Parathyroid adenoma (tissue), 2 donors: ENCODE data around the gene SEC14L5.
"Not testable (repeated sequence)": the region's sequence is repeated elsewhere in the genome, so short reads cannot be mapped to it uniquely, and the experiment has no call there.

Source experiments
- H2AFZ ChIP-seq: fragments of 300-600 bp; sonication (generic); one replicate; pipeline ENCODE4 v1.7.0; 2017; ENCODE audit warnings: antibody characterized with exemption, mild to moderate bottlenecking
- H3K27ac ChIP-seq: fragments of 300-600 bp; sonication (generic); one replicate; pipeline ENCODE4 v1.7.0; 2017
- H3K27me3 ChIP-seq: fragments of 300-600 bp; sonication (generic); one replicate; pipeline ENCODE4 v1.7.0; 2017; ENCODE audit warnings: low read length; ENCODE audit not compliant: control insufficient read depth, insufficient read depth
- H3K36me3 ChIP-seq: fragments of 300-600 bp; sonication (generic); one replicate; pipeline ENCODE4 v1.7.0; 2017; ENCODE audit warnings: low read length; ENCODE audit not compliant: control insufficient read depth, insufficient read depth
- H3K4me1 ChIP-seq: fragments of 300-600 bp; sonication (generic); one replicate; pipeline ENCODE4 v1.7.0; 2017; ENCODE audit warnings: control low read depth
- H3K4me2 ChIP-seq: fragments of 300-600 bp; sonication (generic); one replicate; pipeline ENCODE4 v1.7.0; 2017; ENCODE audit warnings: low read length
- H3K4me3 ChIP-seq: fragments of 300-600 bp; sonication (generic); one replicate; pipeline ENCODE4 v1.7.0; 2017; ENCODE audit warnings: low read depth, low read length
- H3K79me2 ChIP-seq: fragments of 300-600 bp; sonication (generic); one replicate; pipeline ENCODE4 v1.7.0; 2017; ENCODE audit warnings: control low read depth
- H3K9ac ChIP-seq: fragments of 300-600 bp; sonication (generic); one replicate; pipeline ENCODE4 v1.7.0; 2017; ENCODE audit warnings: mild to moderate bottlenecking
- H3K9me3 ChIP-seq: fragments of 300-600 bp; sonication (generic); one replicate; pipeline ENCODE4 v1.7.0; 2017; ENCODE audit warnings: low read length; ENCODE audit not compliant: control insufficient read depth
- TF ChIP-seq, protein P1 (sequence below): fragments of 300-600 bp; sonication (generic); IDR thresholded peaks from one replicate; pipeline ENCODE4 v1.7.0; 2017; ENCODE audit warnings: antibody characterized with exemption, mild to moderate bottlenecking
- donor health status: primary hyperparathyroidism.

Gene SEC14L5

DNA sequence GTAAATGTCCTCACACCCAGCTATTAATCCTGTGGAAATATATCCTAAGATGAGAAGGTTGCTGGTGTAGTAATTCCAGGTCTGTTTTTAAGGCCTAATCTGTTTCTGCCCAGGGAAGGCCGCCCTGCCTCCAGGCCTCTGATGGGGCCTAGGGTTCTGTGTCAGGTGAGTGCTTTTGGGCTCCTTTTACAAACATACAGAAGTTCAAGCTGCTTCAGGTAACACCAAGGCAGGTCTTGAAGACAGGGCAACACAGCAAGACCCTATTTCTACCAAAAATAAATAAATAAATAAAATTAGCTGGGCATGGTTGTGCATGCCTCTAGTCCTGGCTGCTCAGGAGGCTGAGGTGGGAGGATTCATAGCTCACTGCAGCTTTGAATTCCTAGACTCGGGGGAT, 30.5 kb upstream of the SEC14L5 start:
- Histone ChIP-seq H3K4me3 (no peak overlapping the region), H3K4me2 (no peak overlapping the region), H3K9ac (no peak overlapping the region), H3K79me2 (no peaks in the 10 kb centered on the region), H2AFZ (no peak overlapping the region), H3K9me3 (no peaks in the 10 kb centered on the region), H3K27me3 (no peaks in the 10 kb centered on the region), H3K4me1 (peaks cover 11% of the 10 kb centered on the region), H3K36me3 (no peaks in the 10 kb centered on the region), H3K27ac (no peak overlapping the region)
- TF ChIP-seq, protein P1, sequence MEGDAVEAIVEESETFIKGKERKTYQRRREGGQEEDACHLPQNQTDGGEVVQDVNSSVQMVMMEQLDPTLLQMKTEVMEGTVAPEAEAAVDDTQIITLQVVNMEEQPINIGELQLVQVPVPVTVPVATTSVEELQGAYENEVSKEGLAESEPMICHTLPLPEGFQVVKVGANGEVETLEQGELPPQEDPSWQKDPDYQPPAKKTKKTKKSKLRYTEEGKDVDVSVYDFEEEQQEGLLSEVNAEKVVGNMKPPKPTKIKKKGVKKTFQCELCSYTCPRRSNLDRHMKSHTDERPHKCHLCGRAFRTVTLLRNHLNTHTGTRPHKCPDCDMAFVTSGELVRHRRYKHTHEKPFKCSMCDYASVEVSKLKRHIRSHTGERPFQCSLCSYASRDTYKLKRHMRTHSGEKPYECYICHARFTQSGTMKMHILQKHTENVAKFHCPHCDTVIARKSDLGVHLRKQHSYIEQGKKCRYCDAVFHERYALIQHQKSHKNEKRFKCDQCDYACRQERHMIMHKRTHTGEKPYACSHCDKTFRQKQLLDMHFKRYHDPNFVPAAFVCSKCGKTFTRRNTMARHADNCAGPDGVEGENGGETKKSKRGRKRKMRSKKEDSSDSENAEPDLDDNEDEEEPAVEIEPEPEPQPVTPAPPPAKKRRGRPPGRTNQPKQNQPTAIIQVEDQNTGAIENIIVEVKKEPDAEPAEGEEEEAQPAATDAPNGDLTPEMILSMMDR, result no peak

- Histone ChIP-seq H2AFZ (no peak overlapping the region), H3K4me1 (peaks cover 11% of the 10 kb centered on the region), H3K4me2 (no peak overlapping the region), H3K27me3 (no peaks in the 10 kb centered on the region), H3K4me3 (no peak overlapping the region), H3K27ac (no peak overlapping the region), H3K9me3 (no peaks in the 10 kb centered on the region), H3K9ac (no peak overlapping the region), H3K36me3 (no peaks in the 10 kb centered on the region), H3K79me2 (no peaks in the 10 kb centered on the region)
- TF ChIP-seq, protein P1, result no peak
These were observed 29.9 kb upstream of the SEC14L5 start for GRCh38 chr16:4928227-4928626.

- not testable (repeated sequence) for H3K9ac ChIP-seq, H3K36me3 ChIP-seq, H3K9me3 ChIP-seq, H2AFZ ChIP-seq, H3K79me2 ChIP-seq, H3K4me2 ChIP-seq, H3K27ac ChIP-seq, H3K27me3 ChIP-seq, H3K4me3 ChIP-seq
- H3K4me1 ChIP-seq, result peaks cover 11% of the 10 kb centered on the region
These were observed 28.5 kb upstream of the SEC14L5 start for GRCh38 chr16:4929619-4930018.

- no peaks in the 10 kb centered on the region for H3K36me3 ChIP-seq
- H3K27ac ChIP-seq, result no peak overlapping the region
- H2AFZ ChIP-seq, result no peak overlapping the region
- H3K4me3 ChIP-seq, result no peak overlapping the region
- no peak overlapping the region for H3K9ac ChIP-seq
- H3K79me2 ChIP-seq, result no peaks in the 10 kb centered on the region
- no peaks in the 10 kb centered on the region for H3K27me3 ChIP-seq
- no peaks in the 10 kb centered on the region for H3K9me3 ChIP-seq
- H3K4me2 ChIP-seq, result no peak overlapping the region
- TF ChIP-seq, protein P1, result no peak
- H3K4me1 ChIP-seq, result no peaks in the 10 kb centered on the region
These were observed 26.7 kb upstream of the SEC14L5 start for GRCh38 chr16:4931381-4931780.

DNA sequence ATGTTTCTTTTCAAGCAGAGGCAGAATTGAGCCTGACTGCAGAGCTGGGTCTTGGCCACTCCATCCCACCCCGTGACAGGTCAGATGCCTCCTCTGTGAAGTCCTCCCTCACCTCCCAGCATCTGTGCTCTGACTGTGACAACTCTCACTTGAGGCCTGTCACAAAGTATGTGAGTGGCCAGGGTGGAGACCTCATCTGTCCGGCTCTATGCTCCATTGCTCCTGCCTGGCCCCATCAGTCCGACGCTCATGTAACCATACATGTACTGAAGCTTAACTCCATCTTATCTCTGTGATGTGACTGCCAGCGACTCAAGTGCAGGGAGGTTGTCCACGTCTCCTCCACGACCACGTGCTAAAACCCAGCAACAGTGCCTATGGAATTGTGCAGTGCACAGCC, 24.7 kb upstream of the SEC14L5 start:
- no peaks in the 10 kb centered on the region for H3K36me3 ChIP-seq
- no peaks in the 10 kb centered on the region for H3K9me3 ChIP-seq
- H3K79me2 ChIP-seq, result no peaks in the 10 kb centered on the region
- no peak overlapping the region for H3K4me3 ChIP-seq
- no peak overlapping the region for H3K4me2 ChIP-seq
- H2AFZ ChIP-seq, result no peak overlapping the region
- TF ChIP-seq, protein P1, result no peak
- no peak overlapping the region for H3K9ac ChIP-seq
- peaks cover 5% of the 10 kb centered on the region for H3K4me1 ChIP-seq
- H3K27me3 ChIP-seq, result no peaks in the 10 kb centered on the region
- H3K27ac ChIP-seq, result no peak overlapping the region
